ENCODE measurements around the gene GTF2H4. TPM values are rescaled to one million over a fixed set of nuclear protein-coding genes. Genes with fewer than 3 reads are reported as not detected.

The GTF2H4 gene
- total RNA-seq, 1 donor from 2014 or later: 67.2 TPM

GRCh38 chr6:30942338-30943060, 34.5 kb downstream of the GTF2H4 start:
- DNase-seq: peak; percentile 38
- H3K4me3 Mint-ChIP-seq (ENCODE audit: unreplicated experiment): no peak overlapping the region
- no peaks in the 10 kb centered on the region for H3K36me3 Mint-ChIP-seq (ENCODE audit: unreplicated experiment)
- peaks cover 2% of the 10 kb centered on the region for H3K9me3 Mint-ChIP-seq (ENCODE audit: unreplicated experiment)
- no peak overlapping the region for H3K27ac Mint-ChIP-seq (ENCODE audit: unreplicated experiment)
- TF ChIP-seq CTCF (IDR thresholded peaks at IDR 0.05; ENCODE audit: partially characterized antibody, unreplicated experiment): no peak
- no peaks in the 10 kb centered on the region for H3K4me1 Mint-ChIP-seq (ENCODE audit: low read depth, unreplicated experiment)
- H3K27me3 Mint-ChIP-seq (ENCODE audit: unreplicated experiment): peaks cover 2% of the 10 kb centered on the region

GRCh38 chr6:30944051-30944450, 36.0 kb downstream of the GTF2H4 start:
- Mint-ChIP-seq H3K4me3 (ENCODE audit: unreplicated experiment) (no peak overlapping the region), H3K9me3 (ENCODE audit: unreplicated experiment) (peaks cover 2% of the 10 kb centered on the region), H3K4me1 (ENCODE audit: low read depth, unreplicated experiment) (no peaks in the 10 kb centered on the region), H3K36me3 (ENCODE audit: unreplicated experiment) (no peaks in the 10 kb centered on the region), H3K27me3 (ENCODE audit: unreplicated experiment) (peaks cover 2% of the 10 kb centered on the region), H3K27ac (ENCODE audit: unreplicated experiment) (no peak overlapping the region)
- no peak for DNase-seq
- TF ChIP-seq CTCF (IDR thresholded peaks at IDR 0.05; ENCODE audit: partially characterized antibody, unreplicated experiment): no peak

GRCh38 chr6:30945281-30945680, 37.3 kb downstream of the GTF2H4 start:
- peaks cover 2% of the 10 kb centered on the region for H3K9me3 Mint-ChIP-seq (ENCODE audit: unreplicated experiment)
- H3K27ac Mint-ChIP-seq (ENCODE audit: unreplicated experiment): no peak overlapping the region
- H3K4me3 Mint-ChIP-seq (ENCODE audit: unreplicated experiment): no peak overlapping the region
- peaks cover 4% of the 10 kb centered on the region for H3K27me3 Mint-ChIP-seq (ENCODE audit: unreplicated experiment)
- no peaks in the 10 kb centered on the region for H3K36me3 Mint-ChIP-seq (ENCODE audit: unreplicated experiment)
- DNase-seq: no peak
- H3K4me1 Mint-ChIP-seq (ENCODE audit: low read depth, unreplicated experiment): no peaks in the 10 kb centered on the region
- TF ChIP-seq CTCF (IDR thresholded peaks at IDR 0.05; ENCODE audit: partially characterized antibody, unreplicated experiment): no peak

GRCh38 chr6:30947231-30947630, 39.2 kb downstream of the GTF2H4 start:
- no peak for DNase-seq
- no peak overlapping the region for H3K27ac Mint-ChIP-seq (ENCODE audit: unreplicated experiment)
- H3K4me3 Mint-ChIP-seq (ENCODE audit: unreplicated experiment): no peak overlapping the region
- TF ChIP-seq CTCF (IDR thresholded peaks at IDR 0.05; ENCODE audit: partially characterized antibody, unreplicated experiment): no peak
- no peaks in the 10 kb centered on the region for H3K4me1 Mint-ChIP-seq (ENCODE audit: low read depth, unreplicated experiment)
- peaks cover 7% of the 10 kb centered on the region for H3K9me3 Mint-ChIP-seq (ENCODE audit: unreplicated experiment)
- peaks cover 2% of the 10 kb centered on the region for H3K27me3 Mint-ChIP-seq (ENCODE audit: unreplicated experiment)
- peaks cover 10% of the 10 kb centered on the region for H3K36me3 Mint-ChIP-seq (ENCODE audit: unreplicated experiment)

GRCh38 chr6:30948811-30949210, 40.8 kb downstream of the GTF2H4 start:
- DNase-seq: no peak
- no peak overlapping the region for H3K4me3 Mint-ChIP-seq (ENCODE audit: unreplicated experiment)
- H3K27ac Mint-ChIP-seq (ENCODE audit: unreplicated experiment): no peak overlapping the region
- peaks cover 7% of the 10 kb centered on the region for H3K9me3 Mint-ChIP-seq (ENCODE audit: unreplicated experiment)
- no peaks in the 10 kb centered on the region for H3K4me1 Mint-ChIP-seq (ENCODE audit: low read depth, unreplicated experiment)
- H3K36me3 Mint-ChIP-seq (ENCODE audit: unreplicated experiment): peaks cover 10% of the 10 kb centered on the region
- TF ChIP-seq CTCF (IDR thresholded peaks at IDR 0.05; ENCODE audit: partially characterized antibody, unreplicated experiment): no peak
- H3K27me3 Mint-ChIP-seq (ENCODE audit: unreplicated experiment): peaks cover 2% of the 10 kb centered on the region

Measured in glutamatergic neuron (in vitro differentiated cells).